B cell (primary cell): ENCODE data around the gene PXK. TPM values are rescaled to one million over a fixed set of nuclear protein-coding genes. Genes with fewer than 3 reads are reported as not detected.

ENCODE experiments used
- ATAC-seq: fragments of 200-7000 bp; cut with Tn5 transposase; one replicate; pipeline ENCODE4 v1.10.0; 2021; ENCODE audit warnings: low read depth, mild to moderate bottlenecking, moderate number of reproducible peaks, moderate library complexity
- CTCF ChIA-PET: fragments of 350-600 bp; sonication (Branson Sonifier 250); formaldehyde crosslinking; loops from one replicate; lab custom pipeline; 2021; ENCODE audit warnings: antibody characterized with exemption, inconsistent platforms; lab: Charles Lee
- POLR2A ChIA-PET: fragments of 350-600 bp; sonication (Branson Sonifier 250); formaldehyde crosslinking; loops from one replicate; lab custom pipeline; 2021; ENCODE audit warnings: antibody characterized with exemption; lab: Charles Lee
- DNase-seq: peaks from one replicate; pipeline ENCODE4 v3.0.0; 2013
- H2AFZ ChIP-seq: 2 replicates; pipeline ENCODE4 v1.6.1; 2012; ENCODE audit warnings: mild to moderate bottlenecking, low read depth, low read length; ENCODE audit not compliant: insufficient read depth, poor library complexity, severe bottlenecking
- H3K27ac ChIP-seq, 2 donors: 1 replicate in 1 of 2; 2 replicates in 1 of 2; pipeline ENCODE4 v1.5.1; 2012 to 2013; ENCODE audit warnings: low read length in 2 of 2, mild to moderate bottlenecking in 2 of 2, moderate library complexity in 1 of 2
- H3K27me3 ChIP-seq, 4 experiments: fragments of 200-600 bp in 1 of 4; sonication (generic) in 1 of 4; replicated peaks in 1 of 4; 1 replicate in 2 of 4; 2 replicates in 2 of 4; pipeline versions ENCODE4 v1.6.1 to v1.7.0; 2013 to 2016; ENCODE audit warnings: low read length in 3 of 4, mild to moderate bottlenecking in 2 of 4, mixed read lengths in 1 of 4, moderate library complexity in 1 of 4; ENCODE audit not compliant: insufficient read depth in 4 of 4, control insufficient read depth in 3 of 4; ENCODE audit errors: control extremely low read depth in 1 of 4
- H3K36me3 ChIP-seq, 2 experiments: replicated peaks in 1 of 2; 1 replicate in 1 of 2; 2 replicates in 1 of 2; pipeline versions ENCODE4 v1.6.1 to v1.7.1; 2013; ENCODE audit warnings: low read length in 1 of 2; ENCODE audit not compliant: insufficient read depth in 2 of 2, control insufficient read depth in 1 of 2; ENCODE audit errors: control extremely low read depth in 1 of 2, extremely low read depth in 1 of 2
- H3K4me1 ChIP-seq, 2 donors: fragments of 200-600 bp in 1 of 2; sonication (generic) in 1 of 2; 1 replicate in 1 of 2; 2 replicates in 1 of 2; pipeline versions ENCODE4 v1.5.1 to v1.6.1; 2013 to 2017; ENCODE audit warnings: low read length in 2 of 2; ENCODE audit not compliant: control insufficient read depth in 2 of 2, insufficient read depth in 2 of 2
- H3K4me2 ChIP-seq: replicated peaks from 2 replicates; pipeline ENCODE3; 2012; ENCODE audit warnings: mild to moderate bottlenecking, low read depth, low read length; ENCODE audit not compliant: poor library complexity, severe bottlenecking
- H3K4me3 ChIP-seq, 5 experiments: fragments of 200-600 bp in 1 of 5; sonication (generic) in 1 of 5; 1 replicate in 3 of 5; 2 replicates in 2 of 5; pipeline versions ENCODE4 v1.5.1 to v1.7.0; 2011 to 2016; ENCODE audit warnings: low read length in 4 of 5, mild to moderate bottlenecking in 4 of 5, low read depth in 2 of 5, control low read depth in 1 of 5, moderate library complexity in 1 of 5; ENCODE audit not compliant: insufficient read depth in 1 of 5; ENCODE audit errors: control extremely low read depth in 1 of 5, extremely low read depth in 1 of 5
- H3K79me2 ChIP-seq: fragments of 200-600 bp; sonication (generic); one replicate; pipeline ENCODE4 v1.6.0; 2016; ENCODE audit warnings: low read length; ENCODE audit not compliant: control insufficient read depth, insufficient read depth
- H3K9ac ChIP-seq: fragments of 200-600 bp; sonication (generic); 2 replicates; pipeline ENCODE4 v1.6.1; 2017; ENCODE audit warnings: mild to moderate bottlenecking, low read length, moderate library complexity
- H3K9me3 ChIP-seq, 3 donors: one replicate each; pipeline versions ENCODE4 v1.6.1 to v1.7.1; 2013; ENCODE audit warnings: low read length in 2 of 3; ENCODE audit not compliant: control insufficient read depth in 2 of 3, insufficient read depth in 1 of 3; ENCODE audit errors: control extremely low read depth in 1 of 3
- H4K20me1 ChIP-seq: 2 replicates; pipeline ENCODE4 v1.6.0; 2012; ENCODE audit warnings: mild to moderate bottlenecking, low read length; ENCODE audit not compliant: insufficient read depth, control insufficient read depth, poor library complexity, severe bottlenecking
- H3K27ac Mint-ChIP-seq: one replicate; pipeline ENCODE4 v1.8.0; 2021; ENCODE audit warnings: mixed read lengths
- H3K27me3 Mint-ChIP-seq: one replicate; pipeline ENCODE4 v1.8.0; 2021; ENCODE audit warnings: mixed read lengths
- H3K4me1 Mint-ChIP-seq: one replicate; pipeline ENCODE4 v1.8.0; 2021; ENCODE audit warnings: mixed read lengths
- H3K4me3 Mint-ChIP-seq: one replicate; pipeline ENCODE4 v1.8.0; 2021; ENCODE audit warnings: mixed read lengths
- H3K9me3 Mint-ChIP-seq: one replicate; pipeline ENCODE4 v1.8.0; 2022; ENCODE audit warnings: mixed read lengths; ENCODE audit not compliant: insufficient read depth
- EZH2 ChIP-seq: IDR thresholded peaks from 2 replicates; pipeline ENCODE4 v1.6.1; 2012; ENCODE audit warnings: borderline replicate concordance, low read depth, mild to moderate bottlenecking, moderate library complexity, low read length; ENCODE audit not compliant: insufficient read depth, poor library complexity, severe bottlenecking
- WGBS: methylation state at CpG from one replicate; pipeline ENCODE4 v1.1.5; 2013; ENCODE audit warnings: missing lambda C conversion rate; ENCODE audit not compliant: insufficient coverage; 5-methylcytosine and 5-hydroxymethylcytosine counted together
- intact Hi-C: fragments of 100-400 bp; cut with micrococcal nuclease; formaldehyde crosslinking; loops from one replicate; pipeline ENCODE4 v1.10.0; 2022
- polyA plus RNA-seq: library from polyadenylated mRNA; depleted of rRNA; stranded (reverse); fragments of >200 nt; gene quantifications from 2 replicates; pipeline ENCODE4 v1.2.3, GENCODE V29; 2012
- total RNA-seq, 2 donors: library from RNA; stranded (reverse); fragments of 120-200 nt in 1 of 2; gene quantifications; 1 replicate in 1 of 2; 2 replicates in 1 of 2; pipeline versions ENCODE4 v1.2.3 to v1.2.4, GENCODE V29; 2013 to 2022
- TF ChIP-seq, protein P1 (sequence below): fragments of 200-600 bp; IDR thresholded peaks from one replicate; pipeline ENCODE4 v1.8.0; 2022; ENCODE audit warnings: antibody characterized with exemption, mild to moderate bottlenecking

Gene PXK
- total and polyA plus RNA-seq, 2 donors (not counting 1 experiment from before 2014, with no cell fraction given): 46.8 to 104 TPM

DNA sequence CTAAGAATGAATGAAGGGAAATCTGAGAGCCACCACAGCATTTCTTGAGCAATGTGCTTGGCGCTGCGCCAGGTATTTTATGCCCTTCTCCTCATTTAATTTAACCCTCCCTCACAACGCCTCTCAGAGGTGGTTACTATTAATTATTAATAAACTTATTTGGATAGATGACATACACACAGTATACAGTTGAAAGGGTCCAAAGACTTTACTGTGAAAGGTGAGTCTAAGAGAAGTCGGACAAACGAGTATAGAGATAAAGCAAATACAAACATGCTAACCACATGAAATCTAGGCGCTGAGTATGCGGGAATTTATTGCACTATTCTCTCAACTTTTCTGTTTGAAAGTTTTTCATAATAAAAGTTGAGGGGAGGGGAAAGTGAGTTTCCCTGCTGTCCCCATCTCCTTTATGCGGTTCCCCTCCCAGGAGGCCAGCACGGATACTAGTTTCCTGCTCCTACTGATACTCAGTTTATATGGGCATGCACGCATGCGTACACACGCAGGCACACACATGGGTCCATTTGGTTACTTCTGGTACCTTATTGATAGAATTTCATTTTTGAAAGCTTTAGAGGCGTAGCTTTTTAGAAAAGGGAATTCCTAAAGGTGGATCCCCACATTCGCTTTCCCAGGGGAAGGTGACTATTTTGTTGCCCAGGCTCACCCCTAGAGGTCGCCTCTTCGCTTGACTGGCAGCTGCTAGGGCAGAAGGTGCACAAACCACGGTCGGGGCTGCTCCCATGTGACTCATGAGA is 130.7 kb downstream of the PXK start:
- Histone ChIP-seq H3K9me3 (peaks cover 0 to 4% (median 0%) of the 10 kb centered on the region in 3 donors), H3K36me3 (no peaks in the 10 kb centered on the region), H3K4me2 (peak overlapping the region; percentile 50), H3K4me1 (peaks cover 7 to 9% of the 10 kb centered on the region in 2 donors), H3K4me3 (peak overlapping the region in 2 of 5 experiments; percentile 3 to 35), H4K20me1 (no peaks in the 10 kb centered on the region), H3K27ac (no peak overlapping the region), H2AFZ (peak overlapping the region; percentile 52), H3K79me2 (no peaks in the 10 kb centered on the region), H3K27me3 (no peaks in the 10 kb centered on the region), H3K9ac (no peak overlapping the region)
- Mint-ChIP-seq H3K4me3 (peak overlapping the region; percentile 54), H3K4me1 (peaks cover 7% of the 10 kb centered on the region), H3K9me3 (no peaks in the 10 kb centered on the region), H3K27ac (no peak overlapping the region), H3K27me3 (no peaks in the 10 kb centered on the region)
- ATAC-seq (peak; percentile 90), DNase-seq (peak; percentile 67)
- WGBS: 0% methylated on average over 7 of the region's 18 CpGs
- ChIA-PET CTCF (interaction anchor here (0.6 to 1.8 kb wide), 16 partner anchors 9 to 962 kb away, joined by 3 to 8 read pairs (median 4); partner anchors contain the start of genes ACOX2 and KCTD6), POLR2A (no interaction called here)
- TF ChIP-seq EZH2: no peak
- TF ChIP-seq, protein P1, sequence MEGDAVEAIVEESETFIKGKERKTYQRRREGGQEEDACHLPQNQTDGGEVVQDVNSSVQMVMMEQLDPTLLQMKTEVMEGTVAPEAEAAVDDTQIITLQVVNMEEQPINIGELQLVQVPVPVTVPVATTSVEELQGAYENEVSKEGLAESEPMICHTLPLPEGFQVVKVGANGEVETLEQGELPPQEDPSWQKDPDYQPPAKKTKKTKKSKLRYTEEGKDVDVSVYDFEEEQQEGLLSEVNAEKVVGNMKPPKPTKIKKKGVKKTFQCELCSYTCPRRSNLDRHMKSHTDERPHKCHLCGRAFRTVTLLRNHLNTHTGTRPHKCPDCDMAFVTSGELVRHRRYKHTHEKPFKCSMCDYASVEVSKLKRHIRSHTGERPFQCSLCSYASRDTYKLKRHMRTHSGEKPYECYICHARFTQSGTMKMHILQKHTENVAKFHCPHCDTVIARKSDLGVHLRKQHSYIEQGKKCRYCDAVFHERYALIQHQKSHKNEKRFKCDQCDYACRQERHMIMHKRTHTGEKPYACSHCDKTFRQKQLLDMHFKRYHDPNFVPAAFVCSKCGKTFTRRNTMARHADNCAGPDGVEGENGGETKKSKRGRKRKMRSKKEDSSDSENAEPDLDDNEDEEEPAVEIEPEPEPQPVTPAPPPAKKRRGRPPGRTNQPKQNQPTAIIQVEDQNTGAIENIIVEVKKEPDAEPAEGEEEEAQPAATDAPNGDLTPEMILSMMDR: peak; percentile 76
- intact Hi-C loops: loop anchor here (1.0 kb wide), 2 partner anchors 28 to 69 kb away; no protein-coding TSS in a partner anchor

DNA sequence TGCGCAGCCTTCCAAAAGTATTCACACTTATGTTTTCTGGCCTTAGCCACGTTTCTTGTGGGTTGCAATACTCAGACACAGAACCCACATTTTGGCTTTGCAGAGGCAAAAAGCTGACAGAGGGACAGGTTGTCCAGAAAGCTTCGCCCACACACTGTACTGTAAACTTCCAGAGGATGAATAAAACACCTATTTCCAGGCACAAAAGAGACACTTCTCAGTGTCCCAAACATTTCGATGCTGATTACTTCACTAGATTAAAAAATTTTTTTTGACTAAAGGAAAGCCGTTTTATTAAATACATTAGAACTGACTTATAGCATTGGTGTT is 131.2 kb downstream of the PXK start:
- DNase-seq: no peak
- Histone ChIP-seq H3K9ac (no peak overlapping the region), H3K4me2 (peak overlapping the region; percentile 50), H4K20me1 (no peaks in the 10 kb centered on the region), H3K9me3 (peaks cover 0 to under 1% (median 0%) of the 10 kb centered on the region in 3 donors), H3K36me3 (no peaks in the 10 kb centered on the region), H3K79me2 (no peaks in the 10 kb centered on the region), H3K4me3 (peak overlapping the region in 1 of 5 experiments; percentile 35), H3K27me3 (no peaks in the 10 kb centered on the region), H3K27ac (no peak overlapping the region), H3K4me1 (peaks cover 7 to 9% of the 10 kb centered on the region in 2 donors), H2AFZ (peak overlapping the region; percentile 52)
- intact Hi-C loops: loop anchor here (1.0 kb wide), 2 partner anchors 27 to 68 kb away; no protein-coding TSS in a partner anchor
- TF ChIP-seq, protein P1: no peak
- TF ChIP-seq EZH2: no peak
- H3K9me3 Mint-ChIP-seq: no peaks in the 10 kb centered on the region
- peak overlapping the region; percentile 54 for H3K4me3 Mint-ChIP-seq
- H3K27me3 Mint-ChIP-seq: no peaks in the 10 kb centered on the region
- peaks cover 7% of the 10 kb centered on the region for H3K4me1 Mint-ChIP-seq
- CTCF ChIA-PET: interaction anchor here (0.6 to 1.8 kb wide), 15 partner anchors 8 to 962 kb away, joined by 3 to 8 read pairs (median 5); partner anchors contain the start of genes ACOX2 and KCTD6
- POLR2A ChIA-PET: no interaction called here
- 27% methylated on average over 3 of the region's 5 CpGs for WGBS
- no peak overlapping the region for H3K27ac Mint-ChIP-seq
- no peak for ATAC-seq
